Thyroid gland (tissue), 4 donors: ENCODE measurements around the gene DEFB124. TPM values are rescaled to one million over a fixed set of nuclear protein-coding genes. Genes with fewer than 3 reads are reported as not detected.
A peak's percentile ranks its signal among the peaks of the same experiment; 100 is the strongest.

Experiments
- DNase-seq, 2 donors: peaks; one replicate each; pipeline ENCODE4 v3.0.0-alpha.2; 2019
- H3K27ac ChIP-seq, 3 donors: fragments of 200-600 bp; sonication (generic); 1 replicate in 2 of 3; 2 replicates in 1 of 3; pipeline ENCODE4 v1.5.1; 2016 to 2019; ENCODE audit warnings: mild to moderate bottlenecking in 1 of 3, moderate library complexity in 1 of 3
- H3K27me3 ChIP-seq: fragments of 200-600 bp; sonication (generic); one replicate; pipeline ENCODE4 v1.5.1; 2019
- H3K36me3 ChIP-seq, 2 donors: fragments of 200-600 bp; sonication (generic); one replicate each; pipeline ENCODE4 v1.5.1; 2016 to 2019
- H3K4me1 ChIP-seq, 2 donors: fragments of 200-600 bp; sonication (generic); one replicate each; pipeline ENCODE4 v1.5.1; 2017 to 2019
- H3K4me3 ChIP-seq, 3 donors: fragments of 200-600 bp; sonication (generic); replicated peaks in 1 of 3; 1 replicate in 2 of 3; 2 replicates in 1 of 3; pipeline ENCODE4 v1.5.1; 2016; ENCODE audit warnings: mild to moderate bottlenecking in 1 of 3
- H3K9me3 ChIP-seq: fragments of 200-600 bp; sonication (generic); one replicate; pipeline ENCODE4 v1.5.1; 2017
- POLR2A ChIP-seq, 2 donors: fragments of 450-650 bp; IDR thresholded peaks; one replicate each; pipeline ENCODE4 v1.6.1; 2017; ENCODE audit warnings: antibody characterized with exemption in 2 of 2, mild to moderate bottlenecking in 2 of 2, moderate library complexity in 1 of 2
- WGBS, 2 donors: methylation state at CpG; one replicate each; pipeline ENCODE4 v1.1.5; 2017; 5-methylcytosine and 5-hydroxymethylcytosine counted together
- intact Hi-C: fragments of 100-400 bp; cut with DNase I; formaldehyde crosslinking; loops from one replicate; pipeline ENCODE4 v1.15.1; 2023
- total RNA-seq, 4 donors: library from RNA; depleted of rRNA; stranded (reverse); fragments of >200 nt; gene quantifications; one replicate each; pipeline ENCODE4 v1.2.3, GENCODE V29; 2016
- TF ChIP-seq, protein P1 (sequence below), 6 experiments: fragments of 200-600 bp in 3 of 6; fragments of 450-650 bp in 3 of 6; sonication (generic) in 3 of 6; IDR thresholded peaks; one replicate each; pipeline ENCODE4 v1.5.1; 2016 to 2019; ENCODE audit warnings: antibody characterized with exemption in 6 of 6, mild to moderate bottlenecking in 2 of 6, inconsistent platforms in 1 of 6, moderate library complexity in 1 of 6

Gene DEFB124
- total RNA-seq, 4 donors from 2014 or later: not detected

DNA sequence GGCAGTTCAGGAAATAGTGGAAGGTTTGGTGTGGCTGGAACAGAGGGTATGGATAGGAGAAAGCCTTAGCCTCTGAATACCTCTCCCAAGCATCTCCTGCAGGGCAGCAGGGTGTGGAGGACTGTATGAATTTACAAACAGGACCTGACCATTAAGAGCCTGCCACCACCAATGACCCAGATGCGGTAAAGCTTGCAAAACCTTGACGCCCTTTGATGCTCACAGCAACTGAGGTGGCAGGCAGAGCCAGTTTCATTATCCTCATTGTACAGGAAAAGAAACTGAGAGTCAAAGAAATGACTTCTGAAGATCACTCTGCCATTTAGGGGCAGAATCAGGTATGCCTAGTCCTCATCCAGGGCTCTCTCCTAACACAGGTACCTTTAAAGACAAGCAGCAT is 41.7 kb upstream of the DEFB124 start:
- Histone ChIP-seq H3K9me3 (no peaks in the 10 kb centered on the region), H3K4me1 (peaks cover 27 to 54% of the 10 kb centered on the region in 2 donors), H3K27ac (peak overlapping the region in 2 of 3 donors; percentile 4 to 27), H3K4me3 (no peak overlapping the region), H3K27me3 (no peaks in the 10 kb centered on the region), H3K36me3 (no peaks in the 10 kb centered on the region)
- TF ChIP-seq, protein P1, sequence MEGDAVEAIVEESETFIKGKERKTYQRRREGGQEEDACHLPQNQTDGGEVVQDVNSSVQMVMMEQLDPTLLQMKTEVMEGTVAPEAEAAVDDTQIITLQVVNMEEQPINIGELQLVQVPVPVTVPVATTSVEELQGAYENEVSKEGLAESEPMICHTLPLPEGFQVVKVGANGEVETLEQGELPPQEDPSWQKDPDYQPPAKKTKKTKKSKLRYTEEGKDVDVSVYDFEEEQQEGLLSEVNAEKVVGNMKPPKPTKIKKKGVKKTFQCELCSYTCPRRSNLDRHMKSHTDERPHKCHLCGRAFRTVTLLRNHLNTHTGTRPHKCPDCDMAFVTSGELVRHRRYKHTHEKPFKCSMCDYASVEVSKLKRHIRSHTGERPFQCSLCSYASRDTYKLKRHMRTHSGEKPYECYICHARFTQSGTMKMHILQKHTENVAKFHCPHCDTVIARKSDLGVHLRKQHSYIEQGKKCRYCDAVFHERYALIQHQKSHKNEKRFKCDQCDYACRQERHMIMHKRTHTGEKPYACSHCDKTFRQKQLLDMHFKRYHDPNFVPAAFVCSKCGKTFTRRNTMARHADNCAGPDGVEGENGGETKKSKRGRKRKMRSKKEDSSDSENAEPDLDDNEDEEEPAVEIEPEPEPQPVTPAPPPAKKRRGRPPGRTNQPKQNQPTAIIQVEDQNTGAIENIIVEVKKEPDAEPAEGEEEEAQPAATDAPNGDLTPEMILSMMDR (IDR thresholded peaks at IDR 0.05): no peak
- no peak for TF ChIP-seq POLR2A (IDR thresholded peaks at IDR 0.05)
- WGBS, 2 donors: 86 to 90% methylated on average over 2 of the region's 2 CpGs
- intact Hi-C loops: no loop called here
- no peak for DNase-seq

DNA sequence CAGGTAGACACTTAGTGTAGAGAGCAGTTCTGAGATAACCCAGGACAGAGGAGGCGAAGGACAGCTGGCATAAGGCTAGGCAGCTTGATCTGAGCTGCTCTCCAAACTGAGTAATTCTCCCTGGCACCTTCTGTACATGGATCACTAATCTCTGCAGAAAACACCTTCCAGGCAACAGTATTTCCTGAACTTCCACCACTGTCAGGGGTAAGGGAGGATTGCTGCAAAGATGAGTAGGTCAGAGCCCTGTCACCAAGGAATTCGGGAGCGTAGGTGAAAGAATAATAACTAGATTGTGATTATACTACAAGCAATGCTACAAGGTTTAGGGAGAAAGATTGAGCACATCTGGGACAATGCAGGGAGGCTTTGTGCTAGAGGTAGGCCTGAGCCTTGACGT is 41.2 kb upstream of the DEFB124 start:
- peak overlapping the region in 1 of 3 donors; percentile 27 for H3K27ac ChIP-seq
- DNase-seq: no peak
- no peak overlapping the region for H3K4me3 ChIP-seq
- H3K36me3 ChIP-seq: no peaks in the 10 kb centered on the region
- no peaks in the 10 kb centered on the region for H3K9me3 ChIP-seq
- intact Hi-C loops: no loop called here
- H3K4me1 ChIP-seq: peaks cover 27 to 50% of the 10 kb centered on the region in 2 donors
- 91 to 93% methylated on average over 4 of the region's 4 CpGs for WGBS, 2 donors
- no peak for TF ChIP-seq POLR2A (IDR thresholded peaks at IDR 0.05)
- TF ChIP-seq, protein P1 (IDR thresholded peaks at IDR 0.05): no peak
- no peaks in the 10 kb centered on the region for H3K27me3 ChIP-seq

DNA sequence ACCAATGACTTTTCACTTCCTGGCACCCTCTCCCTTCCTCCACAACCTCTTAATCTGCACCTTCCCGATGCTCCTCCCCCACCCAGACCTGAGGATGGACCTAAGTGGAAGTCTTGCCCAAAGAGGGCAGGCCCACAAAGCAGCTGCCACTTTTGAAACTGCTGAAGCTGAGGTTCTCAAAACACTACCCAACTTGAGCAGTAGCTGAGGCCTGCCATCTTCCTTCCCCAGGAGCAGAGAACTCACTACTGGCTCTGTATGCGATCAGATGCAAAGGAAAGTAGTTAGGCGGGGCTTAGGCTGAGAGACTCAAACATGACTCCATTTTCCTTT is 40.8 kb upstream of the DEFB124 start:
- Histone ChIP-seq H3K4me3 (peak overlapping the region in 1 of 3 donors; percentile 86), H3K9me3 (no peaks in the 10 kb centered on the region), H3K4me1 (peaks cover 27 to 48% of the 10 kb centered on the region in 2 donors), H3K27ac (peak overlapping the region in 2 of 3 donors; percentile 27 to 74), H3K27me3 (no peaks in the 10 kb centered on the region), H3K36me3 (no peaks in the 10 kb centered on the region)
- TF ChIP-seq, protein P1 (IDR thresholded peaks at IDR 0.05): no peak
- no peak for TF ChIP-seq POLR2A (IDR thresholded peaks at IDR 0.05)
- intact Hi-C loops: no loop called here
- 68 to 73% methylated on average over 3 of the region's 3 CpGs for WGBS, 2 donors
- peak; percentile 37 to 44 for DNase-seq

DNA sequence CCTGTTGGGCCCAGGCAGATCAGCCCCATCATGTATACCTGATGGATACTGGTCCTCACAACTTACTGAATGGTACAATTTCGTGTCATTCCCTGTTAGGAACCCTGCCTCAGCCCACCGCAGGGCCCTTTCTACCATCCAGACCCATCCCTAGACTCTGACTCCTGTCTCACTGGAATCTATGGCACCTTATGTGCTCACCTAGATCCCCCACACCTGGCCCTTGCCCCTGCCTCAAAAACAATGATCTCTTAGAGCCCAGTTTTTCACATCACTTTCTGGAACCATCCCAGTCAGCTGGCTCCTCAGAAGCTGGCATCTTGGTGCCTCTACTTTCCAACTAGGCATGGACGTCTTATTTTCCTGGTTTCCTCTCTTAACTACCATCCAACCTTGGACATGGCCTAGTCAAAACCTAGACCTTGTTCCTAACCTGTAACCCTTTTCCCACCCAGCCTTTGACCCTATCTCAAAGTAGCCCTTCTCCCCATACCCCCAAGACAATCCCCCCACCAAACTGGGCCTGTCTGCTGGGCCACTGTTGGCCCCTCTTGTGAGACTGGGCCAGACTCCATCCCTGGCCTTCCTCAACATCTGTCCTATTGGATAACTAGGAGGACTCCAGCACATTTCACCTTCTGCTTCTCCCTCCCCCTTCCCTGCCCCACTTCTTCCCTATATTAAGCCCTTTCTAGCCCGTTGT is 40.3 kb upstream of the DEFB124 start:
- DNase-seq: no peak
- H3K4me1 ChIP-seq: peaks cover 27 to 45% of the 10 kb centered on the region in 2 donors
- WGBS, 2 donors: 13 to 25% methylated on average over 4 of the region's 4 CpGs
- peak overlapping the region in 2 of 3 donors; percentile 13 to 74 for H3K27ac ChIP-seq
- no peaks in the 10 kb centered on the region for H3K36me3 ChIP-seq
- no peaks in the 10 kb centered on the region for H3K9me3 ChIP-seq
- H3K27me3 ChIP-seq: no peaks in the 10 kb centered on the region
- TF ChIP-seq, protein P1 (IDR thresholded peaks at IDR 0.05): no peak
- no peak for TF ChIP-seq POLR2A (IDR thresholded peaks at IDR 0.05)
- intact Hi-C loops: no loop called here
- peak overlapping the region; percentile 62 to 92 (median 86) for H3K4me3 ChIP-seq
